Measurements from ENCODE around the gene WNT2. TPM values are rescaled to one million over a fixed set of nuclear protein-coding genes. Genes with fewer than 3 reads are reported as not detected.

WNT2 gene
- total and polyA plus RNA-seq, 7 experiments from 2014 or later, result not detected

DNA sequence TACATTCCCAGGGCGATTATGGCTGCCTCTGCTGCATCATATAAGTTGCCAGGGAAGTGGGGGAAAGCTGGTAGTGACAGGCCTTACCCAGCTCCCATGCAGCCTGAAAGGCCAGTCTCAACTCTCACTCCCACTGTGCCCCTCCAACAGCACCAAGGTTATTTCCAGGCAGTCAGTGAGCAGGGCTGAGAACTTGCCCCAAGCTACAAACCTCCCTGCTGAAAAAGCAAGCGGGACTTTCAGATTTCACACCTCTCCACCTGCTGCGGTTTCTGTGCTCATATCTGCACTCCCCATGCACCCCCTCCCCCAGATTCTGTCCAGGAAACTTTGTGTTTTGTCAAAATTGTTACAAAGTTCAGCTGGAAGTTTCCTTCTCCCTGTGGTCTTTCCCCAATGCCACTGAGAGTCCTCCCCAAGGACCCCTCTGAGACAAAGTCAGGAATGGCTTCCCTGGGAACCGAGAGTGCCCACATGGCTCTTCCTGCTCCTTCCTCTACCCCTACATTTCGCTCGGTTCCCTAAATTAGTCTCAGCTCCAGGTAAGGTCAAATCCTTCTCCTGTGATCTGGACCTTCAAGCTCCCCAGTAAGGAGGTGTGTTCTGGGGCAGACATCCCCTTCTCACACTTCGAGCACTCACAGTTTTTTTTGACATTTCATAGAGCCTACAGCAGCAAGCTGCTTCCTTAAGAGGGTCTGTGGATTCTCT, 25.3 kb upstream of the WNT2 start:
- no peaks in the 10 kb centered on the region for H3K36me3 Mint-ChIP-seq
- ATAC-seq (no peak), DNase-seq (no peak)
- H3K4me1 Mint-ChIP-seq, result no peaks in the 10 kb centered on the region
- H3K27me3 Mint-ChIP-seq, result peaks cover 0 to 10% (median 5%) of the 10 kb centered on the region in 5 donors
- H3K27ac Mint-ChIP-seq, result no peak overlapping the region
- Histone ChIP-seq H3K4me1 (ENCODE audit: control insufficient read depth in 2 of 2, insufficient read depth in 2 of 2, low read length in 2 of 2) (no peaks in the 10 kb centered on the region), H3K27ac (ENCODE audit: low read depth, low read length) (no peak overlapping the region), H3K4me3 (ENCODE audit: low read length) (no peak overlapping the region), H3K36me3 (ENCODE audit: control insufficient read depth in 2 of 3, insufficient read depth in 3 of 3, low read length in 3 of 3) (no peaks in the 10 kb centered on the region), H3K9me3 (ENCODE audit: control insufficient read depth in 2 of 3, low read length in 3 of 3) (no peaks in the 10 kb centered on the region), H3K27me3 (ENCODE audit: control insufficient read depth in 2 of 2, insufficient read depth in 2 of 2, low read length in 2 of 2) (no peaks in the 10 kb centered on the region)
- POLR2A ChIA-PET, result no interaction called here
- no peak overlapping the region for H3K4me3 Mint-ChIP-seq
- peaks cover 0 to 13% (median 1%) of the 10 kb centered on the region in 11 donors for H3K9me3 Mint-ChIP-seq
- CTCF ChIA-PET, result no interaction called here
- intact Hi-C loops (cut with micrococcal nuclease), result no loop called here

DNA sequence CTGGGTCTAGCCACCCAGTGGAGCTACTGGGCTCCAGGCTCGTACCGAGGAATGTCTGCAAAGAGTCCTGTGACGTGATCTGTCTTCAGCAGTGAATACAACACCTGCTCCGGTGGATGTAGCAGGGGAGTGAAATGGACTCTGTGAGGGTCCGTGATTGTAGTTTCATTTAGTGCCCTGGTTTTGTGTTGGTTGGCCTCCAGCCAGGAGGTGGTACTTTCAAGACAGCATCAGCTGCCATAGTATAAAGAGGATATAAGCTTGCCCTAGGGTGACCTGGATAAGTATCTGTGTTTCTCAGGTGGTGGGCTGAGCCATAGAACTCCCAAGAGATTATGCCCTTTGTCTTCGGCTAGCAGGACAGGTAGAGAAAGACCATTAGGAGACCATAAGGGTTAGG, 24.6 kb upstream of the WNT2 start:
- ChIA-PET POLR2A (no interaction called here), CTCF (no interaction called here)
- H3K9me3 ChIP-seq (ENCODE audit: control insufficient read depth in 2 of 3, low read length in 3 of 3), result no peaks in the 10 kb centered on the region

DNA sequence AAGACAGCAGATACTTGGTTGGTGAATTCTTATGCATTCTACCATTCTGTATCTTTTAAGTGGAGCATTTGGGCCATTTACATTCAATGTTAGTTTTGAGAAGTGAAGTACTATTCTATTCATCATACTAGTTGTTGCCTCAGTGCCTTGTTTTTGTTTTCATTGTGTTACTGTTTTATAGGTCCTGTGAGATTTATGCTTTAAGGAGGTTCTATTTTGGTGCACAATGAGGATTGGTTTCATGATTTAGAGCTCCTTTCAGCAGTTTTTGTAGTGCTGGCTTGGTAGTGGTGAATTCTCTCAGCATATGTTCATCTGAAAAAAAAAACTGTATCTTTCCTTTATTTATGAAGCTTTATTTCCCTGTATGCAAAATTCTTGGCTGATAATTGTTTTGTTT, 23.3 kb upstream of the WNT2 start:
- intact Hi-C loops (cut with micrococcal nuclease), result no loop called here
- no peaks in the 10 kb centered on the region for H3K9me3 ChIP-seq (ENCODE audit: control insufficient read depth in 2 of 3, low read length in 3 of 3)
- no peak overlapping the region for H3K27ac Mint-ChIP-seq
- no peaks in the 10 kb centered on the region for H3K36me3 Mint-ChIP-seq
- no peaks in the 10 kb centered on the region for H3K4me1 Mint-ChIP-seq
- peaks cover 0 to 13% (median 0%) of the 10 kb centered on the region in 11 donors for H3K9me3 Mint-ChIP-seq
- H3K4me3 Mint-ChIP-seq, result no peak overlapping the region
- H3K36me3 ChIP-seq (ENCODE audit: control insufficient read depth in 2 of 3, insufficient read depth in 3 of 3, low read length in 3 of 3), result no peaks in the 10 kb centered on the region
- no peaks in the 10 kb centered on the region for H3K4me1 ChIP-seq (ENCODE audit: control insufficient read depth in 2 of 2, insufficient read depth in 2 of 2, low read length in 2 of 2)
- H3K27me3 ChIP-seq (ENCODE audit: control insufficient read depth in 2 of 2, insufficient read depth in 2 of 2, low read length in 2 of 2), result no peaks in the 10 kb centered on the region
- no peak overlapping the region for H3K27ac ChIP-seq (ENCODE audit: low read depth, low read length)
- peaks cover 0 to 10% (median 5%) of the 10 kb centered on the region in 5 donors for H3K27me3 Mint-ChIP-seq
- ChIA-PET CTCF (no interaction called here), POLR2A (no interaction called here)
- DNase-seq (no peak), ATAC-seq (no peak)
- H3K4me3 ChIP-seq (ENCODE audit: low read length), result no peak overlapping the region

More for the DNA sequence above, 24.6 kb upstream of the WNT2 start:
- Mint-ChIP-seq H3K27me3 (peaks cover 0 to 10% (median 5%) of the 10 kb centered on the region in 5 donors), H3K36me3 (no peaks in the 10 kb centered on the region), H3K27ac (no peak overlapping the region), H3K9me3 (peaks cover 0 to 13% (median 1%) of the 10 kb centered on the region in 11 donors), H3K4me3 (no peak overlapping the region), H3K4me1 (no peaks in the 10 kb centered on the region)
- DNase-seq, result no peak
- Histone ChIP-seq H3K27me3 (ENCODE audit: control insufficient read depth in 2 of 2, insufficient read depth in 2 of 2, low read length in 2 of 2) (no peaks in the 10 kb centered on the region), H3K36me3 (ENCODE audit: control insufficient read depth in 2 of 3, insufficient read depth in 3 of 3, low read length in 3 of 3) (no peaks in the 10 kb centered on the region), H3K27ac (ENCODE audit: low read depth, low read length) (no peak overlapping the region), H3K4me1 (ENCODE audit: control insufficient read depth in 2 of 2, insufficient read depth in 2 of 2, low read length in 2 of 2) (no peaks in the 10 kb centered on the region), H3K4me3 (ENCODE audit: low read length) (no peak overlapping the region)
- intact Hi-C loops (cut with micrococcal nuclease), result no loop called here
- no peak for ATAC-seq

DNA sequence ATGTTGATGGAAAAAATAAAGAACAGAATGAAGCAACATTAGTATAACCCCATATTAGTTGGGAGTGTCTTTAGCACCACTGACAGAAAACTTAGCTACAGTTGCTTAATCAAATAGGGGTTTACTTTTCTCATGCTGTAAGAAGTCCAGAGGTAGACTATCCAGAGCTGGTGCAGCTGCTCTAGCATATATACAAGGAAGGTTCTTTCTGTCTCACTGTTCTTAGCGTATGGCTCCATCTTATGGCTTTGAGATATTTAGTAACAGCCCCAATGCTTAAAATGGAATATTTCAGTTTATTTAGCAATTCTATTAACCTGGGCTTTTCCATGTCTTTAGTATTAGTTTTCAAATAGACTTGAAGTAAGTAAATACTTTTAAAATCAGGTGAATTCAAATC, 15.2 kb upstream of the WNT2 start:
- Histone ChIP-seq H3K9me3 (ENCODE audit: control insufficient read depth in 2 of 3, low read length in 3 of 3) (no peaks in the 10 kb centered on the region), H3K27me3 (ENCODE audit: control insufficient read depth in 2 of 2, insufficient read depth in 2 of 2, low read length in 2 of 2) (no peaks in the 10 kb centered on the region), H3K4me1 (ENCODE audit: control insufficient read depth in 2 of 2, insufficient read depth in 2 of 2, low read length in 2 of 2) (no peaks in the 10 kb centered on the region), H3K27ac (ENCODE audit: low read depth, low read length) (no peak overlapping the region), H3K4me3 (ENCODE audit: low read length) (no peak overlapping the region), H3K36me3 (ENCODE audit: control insufficient read depth in 2 of 3, insufficient read depth in 3 of 3, low read length in 3 of 3) (no peaks in the 10 kb centered on the region)
- Mint-ChIP-seq H3K4me1 (no peaks in the 10 kb centered on the region), H3K4me3 (no peak overlapping the region), H3K27ac (no peak overlapping the region), H3K36me3 (no peaks in the 10 kb centered on the region), H3K9me3 (peaks cover 0 to 6% (median 0%) of the 10 kb centered on the region in 11 donors), H3K27me3 (peaks cover 0 to 7% (median 3%) of the 10 kb centered on the region in 5 donors)
- no peak for DNase-seq
- intact Hi-C loops (cut with micrococcal nuclease), result no loop called here
- POLR2A ChIA-PET, result no interaction called here
- ATAC-seq, result no peak
- CTCF ChIA-PET, result no interaction called here

DNA sequence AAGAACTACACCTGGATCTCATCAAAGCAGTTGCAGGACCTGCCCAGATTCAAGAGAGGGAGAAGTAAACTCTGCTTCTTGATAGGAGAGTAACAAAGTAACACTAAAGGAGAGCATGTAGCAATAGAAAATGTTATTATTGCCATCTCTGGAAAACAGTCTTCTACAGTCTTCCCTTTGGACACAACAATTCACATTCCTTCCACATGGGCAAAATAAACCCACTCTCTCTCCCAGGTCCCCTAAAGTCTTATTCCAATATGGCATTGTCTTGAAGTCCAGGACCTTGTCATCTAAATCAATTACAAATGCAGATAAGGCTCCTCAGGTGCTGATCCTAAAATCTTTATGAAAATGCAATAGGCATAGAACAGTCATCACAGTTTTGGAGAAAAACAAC, 10.3 kb upstream of the WNT2 start:
- no peak overlapping the region for H3K4me3 Mint-ChIP-seq
- Histone ChIP-seq H3K27me3 (ENCODE audit: control insufficient read depth in 2 of 2, insufficient read depth in 2 of 2, low read length in 2 of 2) (no peaks in the 10 kb centered on the region), H3K36me3 (ENCODE audit: control insufficient read depth in 2 of 3, insufficient read depth in 3 of 3, low read length in 3 of 3) (no peaks in the 10 kb centered on the region), H3K4me3 (ENCODE audit: low read length) (no peak overlapping the region), H3K9me3 (ENCODE audit: control insufficient read depth in 2 of 3, low read length in 3 of 3) (no peaks in the 10 kb centered on the region), H3K27ac (ENCODE audit: low read depth, low read length) (no peak overlapping the region), H3K4me1 (ENCODE audit: control insufficient read depth in 2 of 2, insufficient read depth in 2 of 2, low read length in 2 of 2) (no peaks in the 10 kb centered on the region)
- H3K36me3 Mint-ChIP-seq, result no peaks in the 10 kb centered on the region
- POLR2A ChIA-PET, result no interaction called here
- DNase-seq (no peak), ATAC-seq (no peak)
- H3K9me3 Mint-ChIP-seq, result peaks cover 0 to 23% (median 4%) of the 10 kb centered on the region in 11 donors
- no peaks in the 10 kb centered on the region for H3K4me1 Mint-ChIP-seq
- CTCF ChIA-PET, result no interaction called here
- intact Hi-C loops (cut with micrococcal nuclease), result no loop called here
- peaks cover 0 to 7% (median 5%) of the 10 kb centered on the region in 5 donors for H3K27me3 Mint-ChIP-seq
- no peak overlapping the region for H3K27ac Mint-ChIP-seq

DNA sequence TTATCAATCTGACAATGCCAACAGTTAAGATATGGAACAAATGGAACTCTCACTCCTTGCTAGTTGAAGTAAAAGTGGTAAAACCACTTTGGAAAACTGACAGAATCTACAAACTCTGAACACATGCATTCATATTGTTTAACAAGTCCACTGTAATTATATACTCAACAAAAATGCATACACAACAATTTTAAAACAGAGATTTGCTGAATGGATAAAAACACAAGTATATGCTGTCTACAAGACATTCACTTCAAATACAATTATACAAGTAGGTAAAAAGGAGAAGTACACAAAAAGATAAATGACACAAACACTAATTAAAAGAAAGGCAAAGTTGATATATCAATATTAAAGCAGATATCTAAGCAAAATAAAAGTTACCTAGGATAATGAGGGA, 9.2 kb upstream of the WNT2 start:
- H3K9me3 Mint-ChIP-seq, result peaks cover 0 to 25% (median under 1%) of the 10 kb centered on the region in 11 donors
- H3K4me1 ChIP-seq (ENCODE audit: control insufficient read depth in 2 of 2, insufficient read depth in 2 of 2, low read length in 2 of 2), result no peaks in the 10 kb centered on the region
- no peaks in the 10 kb centered on the region for H3K4me1 Mint-ChIP-seq
- H3K27ac Mint-ChIP-seq, result no peak overlapping the region
- no peaks in the 10 kb centered on the region for H3K36me3 ChIP-seq (ENCODE audit: control insufficient read depth in 2 of 3, insufficient read depth in 3 of 3, low read length in 3 of 3)
- H3K27me3 Mint-ChIP-seq, result peaks cover 1 to 11% (median 5%) of the 10 kb centered on the region in 5 donors
- ChIA-PET CTCF (no interaction called here), POLR2A (no interaction called here)
- no peak for ATAC-seq
- no peaks in the 10 kb centered on the region for H3K27me3 ChIP-seq (ENCODE audit: control insufficient read depth in 2 of 2, insufficient read depth in 2 of 2, low read length in 2 of 2)
- DNase-seq, result no peak
- no peaks in the 10 kb centered on the region for H3K9me3 ChIP-seq (ENCODE audit: control insufficient read depth in 2 of 3, low read length in 3 of 3)
- no peak overlapping the region for H3K4me3 ChIP-seq (ENCODE audit: low read length)
- no peaks in the 10 kb centered on the region for H3K36me3 Mint-ChIP-seq
- H3K4me3 Mint-ChIP-seq, result no peak overlapping the region
- intact Hi-C loops (cut with micrococcal nuclease), result no loop called here
- H3K27ac ChIP-seq (ENCODE audit: low read depth, low read length), result no peak overlapping the region

DNA sequence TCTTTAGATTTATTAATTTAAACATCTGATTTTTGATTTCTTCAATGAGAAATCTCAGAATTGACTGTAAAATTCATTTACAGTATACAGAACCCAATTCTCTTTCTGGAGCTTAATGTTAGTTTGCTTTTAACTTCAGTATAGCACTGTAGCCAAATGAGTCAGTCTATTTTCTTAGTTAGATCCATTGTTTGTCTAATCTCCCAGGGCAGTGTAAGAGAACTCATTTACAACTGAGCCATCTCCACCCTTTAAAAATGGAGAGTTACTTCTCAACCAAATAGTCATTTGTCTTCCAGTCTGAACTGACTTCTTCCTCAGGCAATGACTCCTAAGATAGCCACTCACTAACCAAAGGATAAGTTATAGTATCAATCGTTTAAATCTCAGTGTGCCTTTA, 3.0 kb upstream of the WNT2 start:
- Mint-ChIP-seq H3K4me1 (peaks cover 0 to 4% (median 0%) of the 10 kb centered on the region in 7 donors), H3K4me3 (no peak overlapping the region), H3K36me3 (peaks cover 0 to 11% (median 0%) of the 10 kb centered on the region in 5 donors), H3K9me3 (peaks cover 0 to 23% (median 3%) of the 10 kb centered on the region in 11 donors), H3K27me3 (peaks cover 45 to 58% (median 51%) of the 10 kb centered on the region in 5 donors), H3K27ac (no peak overlapping the region)
- intact Hi-C loops (cut with micrococcal nuclease), result no loop called here
- Histone ChIP-seq H3K4me3 (ENCODE audit: low read length) (no peak overlapping the region), H3K27ac (ENCODE audit: low read depth, low read length) (no peak overlapping the region), H3K36me3 (ENCODE audit: control insufficient read depth in 2 of 3, insufficient read depth in 3 of 3, low read length in 3 of 3) (no peaks in the 10 kb centered on the region), H3K4me1 (ENCODE audit: control insufficient read depth in 2 of 2, insufficient read depth in 2 of 2, low read length in 2 of 2) (no peaks in the 10 kb centered on the region), H3K27me3 (ENCODE audit: control insufficient read depth in 2 of 2, insufficient read depth in 2 of 2, low read length in 2 of 2) (peaks cover 0 to 3% of the 10 kb centered on the region in 2 donors), H3K9me3 (ENCODE audit: control insufficient read depth in 2 of 3, low read length in 3 of 3) (no peaks in the 10 kb centered on the region)
- ChIA-PET POLR2A (no interaction called here), CTCF (no interaction called here)
- no peak for ATAC-seq
- DNase-seq, result no peak

All from naive thymus-derived CD4-positive, alpha-beta T cell (primary cell).